MM.1S (cell line): Measurements from ENCODE around the gene SFN.

Source experiments
- CTCF ChIP-seq: fragments of 300-600 bp; sonication (generic); IDR thresholded peaks from 2 replicates; pipeline ENCODE4 v1.5.1; 2016; ENCODE audit warnings: antibody characterized with exemption, low read length, mixed read lengths
- EZH2 ChIP-seq: fragments of 300-600 bp; sonication (generic); optimal IDR thresholded peaks from 2 replicates; pipeline ENCODE3; 2017; ENCODE audit warnings: low read depth, mild to moderate bottlenecking, antibody characterized with exemption, low read length, mixed read lengths

GRCh38 chr1:26856604-26857469 is 6.1 kb upstream of the SFN start:
- TF ChIP-seq CTCF: no peak
- TF ChIP-seq EZH2: no peak
